ENCODE data around the gene UBE2C.

The UBE2C gene

DNA sequence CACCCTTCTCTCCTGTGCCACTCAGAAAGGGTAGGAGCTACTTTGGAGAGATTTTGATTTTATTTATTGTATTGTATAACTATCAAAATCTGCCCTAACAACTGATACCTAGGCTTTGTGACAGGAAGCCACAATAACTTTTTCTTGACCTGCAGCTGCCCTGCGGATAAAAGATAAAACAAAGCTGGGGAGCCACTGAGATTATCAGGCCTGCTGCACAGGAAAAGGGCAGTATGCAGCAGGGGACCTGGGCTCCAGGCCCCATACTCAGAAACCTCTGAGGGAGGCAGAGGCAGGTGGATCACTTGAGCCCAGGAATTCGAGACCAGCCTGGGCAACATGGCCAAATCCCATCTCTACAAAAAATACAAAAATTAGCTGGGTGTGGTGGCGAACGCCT, 20.2 kb downstream of the UBE2C start:
- H3K9me2 ChIP-seq (replicated peaks; ENCODE audit: control insufficient read depth, low read length), result no peaks in the 10 kb centered on the region
- H3F3A ChIP-seq (ENCODE audit: control insufficient read depth, insufficient read depth), result 0 out of 2 replicates have a peak, but pooled peaks cover 2% of the 10 kb centered on the region
- no peaks in the 10 kb centered on the region for H3K79me2 ChIP-seq (ENCODE audit: control insufficient read depth, low read length)
- H3K27ac ChIP-seq (ENCODE audit: low read depth, low read length), result no peak overlapping the region
- TF ChIP-seq EZH2phosphoT487 (IDR thresholded peaks at IDR 0.05; ENCODE audit: borderline replicate concordance, low read length), result no peak
- TF ChIP-seq, protein P1, sequence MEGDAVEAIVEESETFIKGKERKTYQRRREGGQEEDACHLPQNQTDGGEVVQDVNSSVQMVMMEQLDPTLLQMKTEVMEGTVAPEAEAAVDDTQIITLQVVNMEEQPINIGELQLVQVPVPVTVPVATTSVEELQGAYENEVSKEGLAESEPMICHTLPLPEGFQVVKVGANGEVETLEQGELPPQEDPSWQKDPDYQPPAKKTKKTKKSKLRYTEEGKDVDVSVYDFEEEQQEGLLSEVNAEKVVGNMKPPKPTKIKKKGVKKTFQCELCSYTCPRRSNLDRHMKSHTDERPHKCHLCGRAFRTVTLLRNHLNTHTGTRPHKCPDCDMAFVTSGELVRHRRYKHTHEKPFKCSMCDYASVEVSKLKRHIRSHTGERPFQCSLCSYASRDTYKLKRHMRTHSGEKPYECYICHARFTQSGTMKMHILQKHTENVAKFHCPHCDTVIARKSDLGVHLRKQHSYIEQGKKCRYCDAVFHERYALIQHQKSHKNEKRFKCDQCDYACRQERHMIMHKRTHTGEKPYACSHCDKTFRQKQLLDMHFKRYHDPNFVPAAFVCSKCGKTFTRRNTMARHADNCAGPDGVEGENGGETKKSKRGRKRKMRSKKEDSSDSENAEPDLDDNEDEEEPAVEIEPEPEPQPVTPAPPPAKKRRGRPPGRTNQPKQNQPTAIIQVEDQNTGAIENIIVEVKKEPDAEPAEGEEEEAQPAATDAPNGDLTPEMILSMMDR (IDR thresholded peaks at IDR 0.05; ENCODE audit: low read depth, low read length, poor library complexity, severe bottlenecking), result no peak
- no peaks in the 10 kb centered on the region for H3K9me3 ChIP-seq (ENCODE audit: control insufficient read depth, insufficient read depth, low read length)
- no peaks in the 10 kb centered on the region for H3K36me3 ChIP-seq (ENCODE audit: control insufficient read depth, low read length)
- H3K27me3 ChIP-seq (ENCODE audit: control insufficient read depth, low read length), result peaks cover 23% of the 10 kb centered on the region
- no peak overlapping the region for H3K4me3 ChIP-seq (ENCODE audit: low read length)
- H3K4me2 ChIP-seq (ENCODE audit: low read length), result no peak overlapping the region
- peaks cover 11% of the 10 kb centered on the region for H3K4me1 ChIP-seq (ENCODE audit: control insufficient read depth, low read length)
- no peaks in the 10 kb centered on the region for H4K20me1 ChIP-seq (ENCODE audit: control insufficient read depth, insufficient read depth, low read depth, low read length)

DNA sequence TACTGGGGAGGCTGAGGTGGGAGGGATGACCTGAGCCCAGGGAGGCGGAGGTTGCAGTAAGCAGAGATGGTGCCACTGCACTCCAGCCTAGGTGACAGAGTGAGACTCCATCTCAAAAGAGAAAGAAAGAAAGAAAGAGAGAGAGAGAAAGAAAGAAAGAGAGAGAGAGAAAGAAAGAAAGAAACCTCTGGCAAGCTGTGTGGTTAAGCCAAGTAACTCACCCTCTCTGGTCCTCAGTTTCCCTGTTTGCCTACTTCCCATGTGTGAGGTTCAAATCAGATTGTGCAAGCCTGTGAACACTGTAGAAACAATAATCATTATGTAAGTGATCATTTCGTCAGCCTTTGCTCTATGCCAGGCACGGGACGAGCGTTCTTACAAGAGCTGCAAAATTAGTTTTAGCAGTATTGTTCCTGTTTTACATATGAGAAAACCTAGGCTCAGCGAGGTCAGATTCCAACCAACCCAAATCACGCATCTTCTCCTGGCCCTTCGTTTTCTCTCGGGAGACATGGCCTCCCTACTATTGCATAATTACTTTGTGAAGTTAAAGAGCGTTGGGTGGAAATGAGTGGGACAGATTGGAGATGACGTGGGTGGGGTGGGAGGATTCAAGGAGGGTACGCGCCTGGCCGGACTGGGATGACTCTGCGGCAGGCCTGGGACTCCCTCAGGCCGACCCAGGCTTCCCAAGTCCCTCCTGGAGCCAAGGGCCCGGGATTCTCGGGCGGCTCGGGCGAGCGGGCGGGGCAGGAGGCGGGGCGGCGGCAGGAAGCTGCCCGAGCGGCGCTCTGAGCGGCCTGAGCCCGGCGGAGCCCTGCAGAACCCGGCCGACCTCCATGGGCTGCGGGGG, 20.8 kb downstream of the UBE2C start, which contains the start of gene SNX21:
Gene SNX21 (plus strand): TSS at position 770 of the 853 bp plus-strand sequence. CDS start 121 bp downstream, outside the sequence.
- Histone ChIP-seq H3K4me1 (ENCODE audit: control insufficient read depth, low read length) (peaks cover 11% of the 10 kb centered on the region), H3K36me3 (ENCODE audit: control insufficient read depth, low read length) (no peaks in the 10 kb centered on the region), H3K9me3 (ENCODE audit: control insufficient read depth, insufficient read depth, low read length) (no peaks in the 10 kb centered on the region), H3K9me2 (replicated peaks; ENCODE audit: control insufficient read depth, low read length) (no peaks in the 10 kb centered on the region), H4K20me1 (ENCODE audit: control insufficient read depth, insufficient read depth, low read depth, low read length) (no peaks in the 10 kb centered on the region), H3K4me2 (ENCODE audit: low read length) (peak within 1 kb of the TSS; percentile 67), H3K4me3 (ENCODE audit: low read length) (peak within 1 kb of the TSS; percentile 65), H3K27me3 (ENCODE audit: control insufficient read depth, low read length) (peaks cover 23% of the 10 kb centered on the region), H3K27ac (ENCODE audit: low read depth, low read length) (no peak within 1 kb of the TSS), H3K79me2 (ENCODE audit: control insufficient read depth, low read length) (no peaks in the 10 kb centered on the region), H3F3A (ENCODE audit: control insufficient read depth, insufficient read depth) (0 out of 2 replicates have a peak, but pooled peaks cover 2% of the 10 kb centered on the region)
- 0 out of 2 replicates have a peak, but pooled peaks have one; percentile 51 for TF ChIP-seq EZH2phosphoT487 (IDR thresholded peaks at IDR 0.05; ENCODE audit: borderline replicate concordance, low read length)
- TF ChIP-seq, protein P1 (IDR thresholded peaks at IDR 0.05; ENCODE audit: low read depth, low read length, poor library complexity, severe bottlenecking), result no peak

DNA sequence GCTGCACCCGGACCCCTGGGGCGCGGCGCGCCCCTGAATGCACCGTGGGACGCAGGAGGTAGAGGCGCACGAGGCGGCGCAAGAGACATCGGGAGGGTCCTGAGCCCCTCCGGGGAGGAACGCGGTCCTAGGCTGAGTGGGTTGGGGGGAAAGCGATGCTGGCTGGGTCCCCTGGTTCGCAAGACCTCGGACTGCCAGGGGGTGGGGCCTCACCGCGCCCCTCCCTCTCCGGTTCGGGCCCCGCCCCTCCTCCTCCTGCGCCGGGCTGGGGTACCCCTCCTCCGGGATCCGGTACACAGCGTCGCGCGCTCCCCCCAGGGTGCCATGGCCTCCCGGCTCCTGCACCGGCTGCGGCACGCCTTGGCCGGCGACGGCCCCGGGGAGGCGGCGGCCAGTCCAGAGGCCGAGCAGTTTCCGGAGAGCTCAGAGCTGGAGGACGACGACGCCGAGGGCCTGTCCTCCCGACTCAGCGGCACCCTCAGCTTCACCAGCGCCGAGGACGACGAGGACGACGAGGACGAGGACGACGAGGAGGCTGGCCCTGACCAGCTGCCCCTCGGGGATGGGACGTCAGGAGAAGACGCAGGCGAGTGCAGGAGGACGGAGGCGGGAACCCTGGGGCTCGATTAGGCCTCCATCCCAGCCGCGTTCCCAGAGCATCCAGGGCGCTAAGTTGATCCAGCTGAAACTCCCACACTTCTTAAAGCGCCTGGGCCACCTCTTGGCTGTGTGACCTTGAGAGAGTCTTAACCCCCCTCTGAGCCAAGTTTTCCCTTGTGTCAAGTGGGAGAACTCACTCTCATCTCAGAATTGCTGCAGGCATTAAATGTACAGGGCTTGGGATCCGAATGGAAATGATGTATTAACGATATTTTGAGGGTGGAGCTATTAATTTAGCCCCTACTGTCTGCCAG, 21.7 kb downstream of the UBE2C start:
- peaks cover 11% of the 10 kb centered on the region for H3K4me1 ChIP-seq (ENCODE audit: control insufficient read depth, low read length)
- 0 out of 2 replicates have a peak, but pooled peaks cover 2% of the 10 kb centered on the region for H3F3A ChIP-seq (ENCODE audit: control insufficient read depth, insufficient read depth)
- H3K36me3 ChIP-seq (ENCODE audit: control insufficient read depth, low read length), result no peaks in the 10 kb centered on the region
- no peaks in the 10 kb centered on the region for H3K79me2 ChIP-seq (ENCODE audit: control insufficient read depth, low read length)
- H3K9me3 ChIP-seq (ENCODE audit: control insufficient read depth, insufficient read depth, low read length), result no peaks in the 10 kb centered on the region
- TF ChIP-seq EZH2phosphoT487 (IDR thresholded peaks at IDR 0.05; ENCODE audit: borderline replicate concordance, low read length), result no peak
- TF ChIP-seq, protein P1 (IDR thresholded peaks at IDR 0.05; ENCODE audit: low read depth, low read length, poor library complexity, severe bottlenecking), result no peak
- peak overlapping the region; percentile 65 for H3K4me3 ChIP-seq (ENCODE audit: low read length)
- no peaks in the 10 kb centered on the region for H3K9me2 ChIP-seq (replicated peaks; ENCODE audit: control insufficient read depth, low read length)
- peaks cover 23% of the 10 kb centered on the region for H3K27me3 ChIP-seq (ENCODE audit: control insufficient read depth, low read length)
- peak overlapping the region; percentile 67 for H3K4me2 ChIP-seq (ENCODE audit: low read length)
- H3K27ac ChIP-seq (ENCODE audit: low read depth, low read length), result no peak overlapping the region
- no peaks in the 10 kb centered on the region for H4K20me1 ChIP-seq (ENCODE audit: control insufficient read depth, insufficient read depth, low read depth, low read length)

All from DOHH2 (cell line).